ENCODE data around the gene STT3A. TPM values are rescaled to one million over a fixed set of nuclear protein-coding genes. Genes with fewer than 3 reads are reported as not detected.

STT3A gene
- total and polyA plus RNA-seq, 11 donors: 21.5 to 98.6 (median 59.1) TPM

- Histone ChIP-seq H3K4me1 (no peaks in the 10 kb centered on the region), H3K36me3 (peaks cover 0 to 4% (median 0%) of the 10 kb centered on the region in 9 donors), H3K27me3 (no peaks in the 10 kb centered on the region), H3K9me3 (no peaks in the 10 kb centered on the region), H3K27ac (no peak overlapping the region), H3K4me3 (no peak overlapping the region)
- 94 to 98% (median 96%) methylated on average over 3 of the region's 3 CpGs for WGBS, 4 donors
- DNase-seq: no peak
- TF ChIP-seq CTCF (IDR thresholded peaks at IDR 0.05) (no peak), POLR2A (IDR thresholded peaks at IDR 0.05) (no peak)
- intact Hi-C loops (cut with DNase I): no loop called here
- ATAC-seq: no peak
Observed at GRCh38 chr11:125645871-125646270, 53.2 kb downstream of the STT3A start.

DNA sequence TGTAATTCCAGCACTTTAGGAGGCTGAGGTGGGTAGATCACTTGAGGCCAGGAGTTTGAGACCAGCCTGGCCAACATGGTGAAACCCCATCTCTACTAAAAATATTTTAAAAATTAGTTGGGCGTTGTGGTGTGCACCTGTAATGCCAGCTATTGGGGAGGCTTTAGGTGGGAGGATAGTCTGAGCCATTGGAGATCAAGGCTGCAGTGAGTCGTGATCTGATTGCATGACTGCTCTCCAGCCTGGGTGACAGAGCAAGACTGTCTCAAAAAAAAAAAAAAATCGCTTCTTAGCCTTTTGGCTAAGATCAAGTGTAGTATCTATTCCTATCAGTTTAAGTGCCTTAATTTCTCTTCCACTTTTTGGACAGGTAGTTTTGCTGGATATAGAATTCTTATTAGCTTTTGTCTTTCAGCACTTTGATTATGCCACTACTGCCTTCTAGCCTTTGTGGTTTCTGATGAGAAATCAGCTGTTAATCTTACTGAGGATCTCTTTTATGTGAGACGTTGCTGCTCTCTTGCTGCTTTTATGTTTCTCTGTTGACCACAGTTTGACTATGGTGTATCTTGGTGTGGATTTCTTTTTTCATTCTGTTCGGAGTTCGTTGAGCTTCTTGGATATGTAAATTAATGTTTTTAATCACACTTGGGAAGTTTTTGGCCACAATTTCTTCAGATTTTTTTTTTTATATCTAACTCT, 57.0 kb downstream of the STT3A start:
- DNase-seq (no peak), ATAC-seq (no peak)
- intact Hi-C loops (cut with DNase I): no loop called here
- Histone ChIP-seq H3K9me3 (no peaks in the 10 kb centered on the region), H3K27me3 (no peaks in the 10 kb centered on the region), H3K4me1 (no peaks in the 10 kb centered on the region), H3K36me3 (no peaks in the 10 kb centered on the region), H3K27ac (no peak overlapping the region), H3K4me3 (no peak overlapping the region)
- TF ChIP-seq CTCF (IDR thresholded peaks at IDR 0.05): no peak
- TF ChIP-seq POLR2A (IDR thresholded peaks at IDR 0.05): no peak
- WGBS, 4 donors: 88 to 93% (median 91%) methylated on average over 6 of the region's 6 CpGs

GRCh38 chr11:125662689-125663088, 70.0 kb downstream of the STT3A start:
- no peak overlapping the region for H3K27ac ChIP-seq
- no peaks in the 10 kb centered on the region for H3K27me3 ChIP-seq
- H3K4me1 ChIP-seq: no peaks in the 10 kb centered on the region
- intact Hi-C loops (cut with DNase I): no loop called here
- no peak overlapping the region for H3K4me3 ChIP-seq
- TF ChIP-seq POLR2A (IDR thresholded peaks at IDR 0.05) (no peak), CTCF (IDR thresholded peaks at IDR 0.05) (no peak)
- H3K36me3 ChIP-seq: no peaks in the 10 kb centered on the region
- H3K9me3 ChIP-seq: peaks cover 0 to 34% (median 2%) of the 10 kb centered on the region in 12 donors
- WGBS, 4 donors: 93 to 96% (median 95%) methylated on average over 2 of the region's 2 CpGs
- ATAC-seq (no peak), DNase-seq (no peak)

DNA sequence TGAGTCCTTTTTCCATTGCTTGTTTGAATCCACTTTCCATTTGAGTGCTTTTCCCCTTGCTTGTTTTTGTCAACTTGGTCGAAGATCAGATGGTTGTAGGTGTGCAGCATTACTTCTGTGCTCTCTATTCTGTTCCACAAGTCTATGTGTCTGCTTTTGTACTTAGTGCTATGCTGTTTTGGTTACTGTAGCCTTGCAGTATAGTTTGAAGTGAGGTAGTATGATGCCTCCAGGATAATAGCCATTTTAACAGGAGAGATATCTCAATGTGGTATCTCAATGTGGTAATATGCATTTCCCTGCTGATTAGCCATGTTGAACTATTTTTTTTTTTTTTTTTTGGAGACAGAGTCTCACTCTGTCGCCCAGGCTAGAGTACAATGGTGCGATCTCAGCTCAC, 71.3 kb downstream of the STT3A start:
- H3K4me3 ChIP-seq: no peak overlapping the region
- H3K36me3 ChIP-seq: no peaks in the 10 kb centered on the region
- WGBS, 4 donors: 95 to 100% (median 97%) methylated on average over 3 of the region's 3 CpGs
- intact Hi-C loops (cut with DNase I): no loop called here
- H3K27me3 ChIP-seq: no peaks in the 10 kb centered on the region
- no peak overlapping the region for H3K27ac ChIP-seq
- peaks cover 0 to 34% (median 2%) of the 10 kb centered on the region in 12 donors for H3K9me3 ChIP-seq
- no peak for TF ChIP-seq CTCF (IDR thresholded peaks at IDR 0.05)
- TF ChIP-seq POLR2A (IDR thresholded peaks at IDR 0.05): no peak
- DNase-seq (no peak), ATAC-seq (no peak)
- H3K4me1 ChIP-seq: no peaks in the 10 kb centered on the region

Data from heart left ventricle (tissue), 16 donors.